GM12878 (cell line): ENCODE results near the gene SEMA7A.

Experiments used
- CREB1 ChIP-seq: IDR thresholded peaks from 2 replicates; pipeline ENCODE4 v1.6.1; 2012; ENCODE audit warnings: low read depth, mild to moderate bottlenecking, inconsistent platforms
- EZH2 ChIP-seq: IDR thresholded peaks from 2 replicates; pipeline ENCODE4 v1.6.1; 2012; ENCODE audit warnings: low read depth, mild to moderate bottlenecking, control low read depth, inconsistent platforms, low read length, borderline replicate concordance; ENCODE audit not compliant: control insufficient read depth
- SMC3 ChIP-seq: IDR thresholded peaks from 2 replicates; pipeline ENCODE4 v1.6.1; 2011; ENCODE audit warnings: low read length, improper control_type of control experiment, borderline replicate concordance
- ZNF274 ChIP-seq: IDR thresholded peaks from one replicate; pipeline ENCODE4 v1.8.0; 2011; ENCODE audit not compliant: insufficient read length, insufficient read depth
- TF ChIP-seq, protein P1 (sequence below): IDR thresholded peaks from 2 replicates; pipeline ENCODE4 v1.6.1; 2011; ENCODE audit warnings: borderline replicate concordance, low read depth, mild to moderate bottlenecking, moderate library complexity, low read length; ENCODE audit not compliant: insufficient read depth, poor library complexity, severe bottlenecking
- TF ChIP-seq, protein P2 (sequence below): IDR thresholded peaks from 2 replicates; pipeline ENCODE4 v1.6.1; 2012; ENCODE audit warnings: low read depth, low read length, improper control_type of control experiment

DNA sequence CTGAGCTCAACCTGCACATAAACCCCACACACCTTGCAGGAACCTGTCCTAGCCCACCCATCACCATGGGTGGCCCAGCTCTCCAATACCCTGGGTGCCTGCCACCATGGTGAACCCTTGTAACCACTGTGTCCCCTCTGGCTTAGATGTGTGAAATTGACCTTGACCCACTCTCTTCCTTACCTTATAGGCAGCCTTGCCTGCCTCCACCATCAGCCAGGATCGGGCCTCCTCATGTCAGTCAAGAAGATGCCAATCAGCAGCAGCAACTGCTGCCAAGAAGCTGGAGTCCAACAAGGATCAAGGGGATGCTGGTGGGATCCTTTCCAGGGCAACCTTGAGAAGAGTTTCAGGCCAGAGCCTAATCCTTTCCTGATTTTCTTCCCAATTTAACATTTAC, 57.5 kb downstream of the SEMA7A start:
- TF ChIP-seq, protein P1, sequence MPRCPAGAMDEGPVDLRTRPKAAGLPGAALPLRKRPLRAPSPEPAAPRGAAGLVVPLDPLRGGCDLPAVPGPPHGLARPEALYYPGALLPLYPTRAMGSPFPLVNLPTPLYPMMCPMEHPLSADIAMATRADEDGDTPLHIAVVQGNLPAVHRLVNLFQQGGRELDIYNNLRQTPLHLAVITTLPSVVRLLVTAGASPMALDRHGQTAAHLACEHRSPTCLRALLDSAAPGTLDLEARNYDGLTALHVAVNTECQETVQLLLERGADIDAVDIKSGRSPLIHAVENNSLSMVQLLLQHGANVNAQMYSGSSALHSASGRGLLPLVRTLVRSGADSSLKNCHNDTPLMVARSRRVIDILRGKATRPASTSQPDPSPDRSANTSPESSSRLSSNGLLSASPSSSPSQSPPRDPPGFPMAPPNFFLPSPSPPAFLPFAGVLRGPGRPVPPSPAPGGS, result no peak
- TF ChIP-seq, protein P2, sequence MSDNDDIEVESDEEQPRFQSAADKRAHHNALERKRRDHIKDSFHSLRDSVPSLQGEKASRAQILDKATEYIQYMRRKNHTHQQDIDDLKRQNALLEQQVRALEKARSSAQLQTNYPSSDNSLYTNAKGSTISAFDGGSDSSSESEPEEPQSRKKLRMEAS, result no peak
- TF ChIP-seq SMC3 (no peak), EZH2 (no peak), CREB1 (no peak), ZNF274 (no peak)
